Neural progenitor cell (in vitro differentiated cells): ENCODE measurements around the gene TMEM214.

Source experiments
- EZH2 ChIP-seq: fragments of 200-600 bp; sonication (generic); IDR thresholded peaks from 2 replicates; pipeline ENCODE4 v1.6.1; 2017; ENCODE audit warnings: antibody characterized with exemption, mild to moderate bottlenecking, moderate library complexity
- TF ChIP-seq, protein P1 (sequence below): fragments of 200-600 bp; sonication (generic); IDR thresholded peaks from 2 replicates; pipeline ENCODE4 v1.5.1; 2017; ENCODE audit warnings: antibody characterized with exemption, mild to moderate bottlenecking

DNA sequence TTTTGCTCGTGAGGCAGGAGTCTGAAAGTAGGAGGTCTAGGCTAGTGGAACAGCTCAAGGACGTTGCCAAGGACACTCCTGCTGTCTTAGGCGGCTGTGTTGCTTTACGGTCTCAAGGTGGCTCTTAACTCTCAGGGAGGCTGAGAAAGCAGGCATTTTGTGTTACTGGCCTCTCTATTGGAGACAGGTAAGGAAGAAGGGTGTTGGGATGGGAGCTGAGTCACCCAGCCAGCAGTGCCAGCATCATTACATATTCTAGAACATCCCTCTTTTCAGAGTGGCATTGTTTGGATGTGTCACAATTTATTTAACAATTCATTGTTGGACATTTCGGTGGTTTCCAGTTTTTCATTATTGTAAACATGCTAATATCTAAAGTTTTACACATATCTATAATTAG lies 30.8 kb upstream of the TMEM214 start:
- TF ChIP-seq, protein P1, sequence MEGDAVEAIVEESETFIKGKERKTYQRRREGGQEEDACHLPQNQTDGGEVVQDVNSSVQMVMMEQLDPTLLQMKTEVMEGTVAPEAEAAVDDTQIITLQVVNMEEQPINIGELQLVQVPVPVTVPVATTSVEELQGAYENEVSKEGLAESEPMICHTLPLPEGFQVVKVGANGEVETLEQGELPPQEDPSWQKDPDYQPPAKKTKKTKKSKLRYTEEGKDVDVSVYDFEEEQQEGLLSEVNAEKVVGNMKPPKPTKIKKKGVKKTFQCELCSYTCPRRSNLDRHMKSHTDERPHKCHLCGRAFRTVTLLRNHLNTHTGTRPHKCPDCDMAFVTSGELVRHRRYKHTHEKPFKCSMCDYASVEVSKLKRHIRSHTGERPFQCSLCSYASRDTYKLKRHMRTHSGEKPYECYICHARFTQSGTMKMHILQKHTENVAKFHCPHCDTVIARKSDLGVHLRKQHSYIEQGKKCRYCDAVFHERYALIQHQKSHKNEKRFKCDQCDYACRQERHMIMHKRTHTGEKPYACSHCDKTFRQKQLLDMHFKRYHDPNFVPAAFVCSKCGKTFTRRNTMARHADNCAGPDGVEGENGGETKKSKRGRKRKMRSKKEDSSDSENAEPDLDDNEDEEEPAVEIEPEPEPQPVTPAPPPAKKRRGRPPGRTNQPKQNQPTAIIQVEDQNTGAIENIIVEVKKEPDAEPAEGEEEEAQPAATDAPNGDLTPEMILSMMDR: no peak
- TF ChIP-seq EZH2: no peak
